ENCODE results near the gene MGST3.
"Not testable (repeated sequence)": the region's sequence is repeated elsewhere in the genome, so short reads cannot be mapped to it uniquely, and the experiment has no call there.

Gene MGST3

DNA sequence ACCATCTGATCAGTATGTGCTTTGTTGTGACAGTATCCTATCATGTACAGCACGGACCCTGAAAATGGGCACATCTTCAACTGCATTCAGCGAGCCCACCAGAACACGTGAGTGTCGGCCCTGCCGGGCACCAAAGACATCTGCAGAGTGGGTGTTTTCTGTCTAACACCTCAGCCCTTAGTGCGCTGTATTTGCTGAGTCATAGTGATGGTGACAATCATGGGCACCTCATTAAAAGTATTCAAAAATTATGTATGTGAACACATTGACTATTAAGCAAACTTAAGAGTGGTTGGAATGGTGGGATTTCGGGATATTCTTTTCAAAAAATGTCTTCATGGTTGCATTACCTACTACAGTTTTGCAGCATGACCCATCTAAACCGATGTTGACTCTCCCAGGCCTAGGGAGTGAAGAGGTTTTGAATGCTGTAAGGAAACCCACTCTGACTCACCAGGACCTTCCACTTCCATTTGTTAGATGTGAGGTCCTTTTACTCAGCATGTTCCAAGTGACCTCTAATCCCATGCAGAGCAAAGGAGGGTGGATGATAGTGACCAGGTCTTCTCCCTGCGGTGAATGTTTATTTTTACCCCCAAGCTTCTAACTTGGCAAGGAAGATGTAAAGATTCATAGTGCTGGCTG, 20.1 kb downstream of the MGST3 start:
- Histone ChIP-seq H3K27me3 (ENCODE audit: insufficient read depth, poor library complexity, severe bottlenecking) (no peaks in the 10 kb centered on the region), H3K27ac (replicated peaks) (no peak overlapping the region), H3K4me3 (replicated peaks; ENCODE audit: insufficient read depth, low read length) (no peak overlapping the region)
- no peak for DNase-seq (ENCODE audit: low read depth in 1 of 2, low spot score in 1 of 2)
- TF ChIP-seq SPI1 (IDR thresholded peaks at IDR 0.05; ENCODE audit: borderline replicate concordance, low read depth) (no peak), POLR2AphosphoS5 (IDR thresholded peaks at IDR 0.05; ENCODE audit: low read depth) (no peak), GABPA (IDR thresholded peaks at IDR 0.05; ENCODE audit: low read depth) (no peak), CTCF (IDR thresholded peaks at IDR 0.05; ENCODE audit: insufficient read depth, low read length) (no peak)
- TF ChIP-seq, protein P1, sequence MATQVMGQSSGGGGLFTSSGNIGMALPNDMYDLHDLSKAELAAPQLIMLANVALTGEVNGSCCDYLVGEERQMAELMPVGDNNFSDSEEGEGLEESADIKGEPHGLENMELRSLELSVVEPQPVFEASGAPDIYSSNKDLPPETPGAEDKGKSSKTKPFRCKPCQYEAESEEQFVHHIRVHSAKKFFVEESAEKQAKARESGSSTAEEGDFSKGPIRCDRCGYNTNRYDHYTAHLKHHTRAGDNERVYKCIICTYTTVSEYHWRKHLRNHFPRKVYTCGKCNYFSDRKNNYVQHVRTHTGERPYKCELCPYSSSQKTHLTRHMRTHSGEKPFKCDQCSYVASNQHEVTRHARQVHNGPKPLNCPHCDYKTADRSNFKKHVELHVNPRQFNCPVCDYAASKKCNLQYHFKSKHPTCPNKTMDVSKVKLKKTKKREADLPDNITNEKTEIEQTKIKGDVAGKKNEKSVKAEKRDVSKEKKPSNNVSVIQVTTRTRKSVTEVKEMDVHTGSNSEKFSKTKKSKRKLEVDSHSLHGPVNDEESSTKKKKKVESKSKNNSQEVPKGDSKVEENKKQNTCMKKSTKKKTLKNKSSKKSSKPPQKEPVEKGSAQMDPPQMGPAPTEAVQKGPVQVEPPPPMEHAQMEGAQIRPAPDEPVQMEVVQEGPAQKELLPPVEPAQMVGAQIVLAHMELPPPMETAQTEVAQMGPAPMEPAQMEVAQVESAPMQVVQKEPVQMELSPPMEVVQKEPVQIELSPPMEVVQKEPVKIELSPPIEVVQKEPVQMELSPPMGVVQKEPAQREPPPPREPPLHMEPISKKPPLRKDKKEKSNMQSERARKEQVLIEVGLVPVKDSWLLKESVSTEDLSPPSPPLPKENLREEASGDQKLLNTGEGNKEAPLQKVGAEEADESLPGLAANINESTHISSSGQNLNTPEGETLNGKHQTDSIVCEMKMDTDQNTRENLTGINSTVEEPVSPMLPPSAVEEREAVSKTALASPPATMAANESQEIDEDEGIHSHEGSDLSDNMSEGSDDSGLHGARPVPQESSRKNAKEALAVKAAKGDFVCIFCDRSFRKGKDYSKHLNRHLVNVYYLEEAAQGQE (IDR thresholded peaks at IDR 0.05; ENCODE audit: insufficient replicate concordance, low read depth) = no peak

- DNase-seq (ENCODE audit: low read depth in 1 of 2, low spot score in 1 of 2); H3K27ac ChIP-seq (replicated peaks); H3K27me3 ChIP-seq (ENCODE audit: insufficient read depth, poor library complexity, severe bottlenecking); H3K4me3 ChIP-seq (replicated peaks; ENCODE audit: insufficient read depth, low read length): not testable (repeated sequence)
Observed at GRCh38 chr1:165658766-165659580, 27.9 kb downstream of the MGST3 start.

- no peak for DNase-seq (ENCODE audit: low read depth in 1 of 2, low spot score in 1 of 2)
Observed at GRCh38 chr1:165659581-165659895, 28.5 kb downstream of the MGST3 start.

More at GRCh38 chr1:165659581-165659895, 28.5 kb downstream of the MGST3 start:
- Histone ChIP-seq H3K27me3 (ENCODE audit: insufficient read depth, poor library complexity, severe bottlenecking) (no peaks in the 10 kb centered on the region), H3K4me3 (replicated peaks; ENCODE audit: insufficient read depth, low read length) (no peak overlapping the region), H3K27ac (replicated peaks) (no peak overlapping the region)
- no peak for TF ChIP-seq SPI1 (IDR thresholded peaks at IDR 0.05; ENCODE audit: borderline replicate concordance, low read depth)
- TF ChIP-seq POLR2AphosphoS5 (IDR thresholded peaks at IDR 0.05; ENCODE audit: low read depth) = no peak
- TF ChIP-seq, protein P1 (IDR thresholded peaks at IDR 0.05; ENCODE audit: insufficient replicate concordance, low read depth) = no peak
- no peak for TF ChIP-seq CTCF (IDR thresholded peaks at IDR 0.05; ENCODE audit: insufficient read depth, low read length)
- no peak for TF ChIP-seq GABPA (IDR thresholded peaks at IDR 0.05; ENCODE audit: low read depth)

Data from HL-60 (cell line).